Astrocyte of the cerebellum (primary cell): ENCODE data around the gene RNF32.
"Not testable (repeated sequence)": the region's sequence is repeated elsewhere in the genome, so short reads cannot be mapped to it uniquely, and the experiment has no call there.

ENCODE experiments used
- DNase-seq: peaks from one replicate; pipeline ENCODE4 v3.0.0-alpha.2; 2011; ENCODE audit warnings: low read depth
- H3K4me3 ChIP-seq: 2 replicates; pipeline ENCODE4 v1.5.1; 2011; ENCODE audit warnings: mild to moderate bottlenecking, low read depth, low read length, moderate library complexity
- CTCF ChIP-seq: IDR thresholded peaks from 2 replicates; pipeline ENCODE4 v1.5.1; 2012; ENCODE audit warnings: low read length, low read depth, moderate library complexity, mild to moderate bottlenecking; ENCODE audit errors: missing control alignments
- in situ Hi-C: cut with HindIII; loops from 2 replicates; pipeline ENCODE4 v1.10.0; 2017; ENCODE audit warnings: low sequenced_read_pairs

Gene RNF32

DNA sequence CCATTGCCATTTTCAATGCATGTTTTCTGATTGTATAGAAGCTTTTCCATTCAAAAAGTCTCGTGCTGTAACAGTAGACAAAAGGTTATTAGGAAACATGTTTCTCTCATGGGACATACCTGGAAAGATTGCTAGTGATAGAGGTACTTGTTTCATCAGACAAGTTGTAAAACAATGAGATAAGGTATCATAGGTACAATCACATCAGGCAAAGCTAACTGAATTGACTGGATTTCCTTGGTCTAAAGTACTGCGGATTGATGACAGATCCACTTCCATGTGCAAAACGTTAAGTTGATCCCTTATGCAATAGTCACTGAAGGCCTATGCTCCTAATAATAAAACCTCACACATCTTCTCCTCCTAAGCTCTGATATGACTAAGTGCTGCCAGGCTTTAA lies 6.5 kb upstream of the RNF32 start:
- in situ Hi-C loops, result no loop called here
- no peak for TF ChIP-seq CTCF
- no peak overlapping the region for H3K4me3 ChIP-seq
- DNase-seq, result no peak

DNA sequence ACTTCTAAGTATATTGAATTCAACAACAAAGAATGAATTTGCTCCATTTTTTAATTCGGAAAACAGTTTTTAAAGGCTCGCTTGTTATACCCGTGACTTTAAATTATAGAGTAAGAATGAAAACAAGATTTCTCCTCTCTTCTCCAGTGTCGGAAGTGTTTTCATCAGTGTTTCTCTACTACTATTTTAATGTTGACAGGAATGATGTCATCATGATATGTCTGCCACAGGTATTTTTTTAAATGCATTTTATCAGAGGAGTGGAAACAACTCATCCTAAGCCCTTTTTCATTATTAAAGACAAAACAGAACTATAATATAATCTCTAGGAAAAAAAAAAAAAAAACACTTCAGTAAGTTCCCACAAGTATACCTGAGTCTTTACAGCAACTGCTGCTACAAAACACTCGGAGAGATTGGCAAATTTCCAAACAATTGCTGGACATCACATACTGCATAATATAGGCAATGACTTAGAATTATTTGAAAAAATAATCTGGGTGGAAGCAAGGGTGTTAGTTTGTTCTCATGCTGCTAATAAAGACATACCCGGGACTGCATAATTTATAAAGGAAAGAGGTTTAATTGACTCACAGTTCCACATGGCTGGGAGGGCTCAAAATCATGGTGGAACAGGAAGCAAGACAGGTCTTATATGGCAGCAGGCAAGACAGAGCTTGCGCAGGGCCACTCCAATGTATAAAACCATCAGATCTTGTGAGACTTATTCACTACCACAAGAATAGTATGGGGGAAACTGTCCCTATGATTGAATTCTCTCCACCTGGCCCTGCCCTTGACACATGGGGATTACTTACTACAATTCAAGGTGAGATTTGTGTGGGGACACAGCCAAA lies 4.8 kb upstream of the RNF32 start:
- no peak for DNase-seq
- no peak overlapping the region for H3K4me3 ChIP-seq
- no peak for TF ChIP-seq CTCF
- in situ Hi-C loops, result no loop called here

- DNase-seq, H3K4me3 ChIP-seq, in situ Hi-C loops: not testable (repeated sequence)
These were observed 3.5 kb upstream of the RNF32 start for GRCh38 chr7:156637093-156637492.

DNA sequence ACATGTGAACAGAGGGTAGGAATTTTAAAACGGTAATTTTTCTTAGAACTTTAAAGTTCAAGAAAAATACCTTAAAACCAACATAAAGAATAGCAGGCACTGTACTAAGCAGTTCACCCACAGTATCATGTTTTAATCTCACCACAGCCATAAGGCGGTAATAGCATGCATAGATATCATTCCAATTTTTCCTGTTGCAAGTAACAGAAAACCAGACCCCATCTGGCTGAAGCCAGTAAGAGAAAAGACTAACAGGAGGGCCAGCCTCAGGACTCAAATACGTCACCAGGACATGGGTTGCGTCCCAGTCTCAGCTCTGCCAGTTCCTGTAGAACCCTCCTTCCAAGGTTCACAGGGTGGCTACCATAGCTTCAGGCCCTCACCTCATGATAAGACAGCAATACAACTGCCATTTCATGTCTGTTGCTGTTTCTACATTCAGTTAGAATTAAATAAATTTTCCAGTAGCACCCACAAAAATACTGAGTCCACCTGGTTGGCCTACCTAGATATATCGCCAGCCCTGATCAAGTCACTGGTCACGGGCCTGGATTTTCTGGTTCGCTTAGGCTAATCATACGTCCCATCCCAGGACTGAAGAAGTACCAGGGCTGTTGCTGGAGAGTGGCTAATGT lies 2.0 kb upstream of the RNF32 start:
- DNase-seq, result no peak
- in situ Hi-C loops, result no loop called here
- no peak overlapping the region for H3K4me3 ChIP-seq
- TF ChIP-seq CTCF, result no peak

DNA sequence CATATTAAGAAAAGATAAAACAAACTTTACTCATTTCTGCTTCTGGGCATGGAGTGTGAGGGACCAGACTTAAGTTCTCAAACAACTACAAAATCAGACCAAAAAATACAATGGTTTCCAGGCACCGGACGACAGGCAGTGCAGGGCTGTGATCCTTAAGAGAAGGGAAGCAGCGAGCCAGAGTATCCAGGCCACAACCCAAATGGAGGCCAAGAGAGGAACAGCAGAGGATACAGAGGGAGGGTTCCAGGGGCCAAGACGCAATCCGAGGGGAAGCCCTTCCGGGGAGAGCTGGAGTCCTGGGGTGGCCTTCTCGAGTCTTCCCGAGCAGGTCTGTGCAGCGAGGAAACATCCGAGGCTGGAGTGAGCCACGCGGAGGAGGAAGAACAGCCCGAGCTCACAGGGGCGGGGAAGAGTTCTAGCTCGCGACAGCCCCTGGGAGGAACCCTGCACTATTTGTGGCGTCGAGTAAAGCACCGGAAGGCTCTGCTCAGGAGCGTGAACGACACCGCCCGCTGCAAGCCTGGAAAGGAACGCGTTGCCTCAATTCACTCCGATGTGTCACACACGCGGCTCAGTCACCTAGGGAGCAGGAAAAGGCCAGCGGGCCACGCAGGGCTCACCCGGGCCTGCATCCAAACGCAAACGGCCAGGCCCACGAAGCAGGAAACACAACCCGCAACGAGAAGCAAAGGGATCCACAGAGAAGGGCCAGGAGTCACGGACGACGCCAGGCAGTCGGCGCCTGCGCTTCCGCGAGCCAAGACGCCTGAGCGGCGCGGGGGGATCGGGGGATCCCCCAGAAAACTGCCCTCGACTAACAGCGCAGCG lies 933 bp upstream of the RNF32 start:
- TF ChIP-seq CTCF, result no peak
- DNase-seq, result no peak
- in situ Hi-C loops, result no loop called here
- H3K4me3 ChIP-seq, result peak overlapping the region; percentile 81

DNA sequence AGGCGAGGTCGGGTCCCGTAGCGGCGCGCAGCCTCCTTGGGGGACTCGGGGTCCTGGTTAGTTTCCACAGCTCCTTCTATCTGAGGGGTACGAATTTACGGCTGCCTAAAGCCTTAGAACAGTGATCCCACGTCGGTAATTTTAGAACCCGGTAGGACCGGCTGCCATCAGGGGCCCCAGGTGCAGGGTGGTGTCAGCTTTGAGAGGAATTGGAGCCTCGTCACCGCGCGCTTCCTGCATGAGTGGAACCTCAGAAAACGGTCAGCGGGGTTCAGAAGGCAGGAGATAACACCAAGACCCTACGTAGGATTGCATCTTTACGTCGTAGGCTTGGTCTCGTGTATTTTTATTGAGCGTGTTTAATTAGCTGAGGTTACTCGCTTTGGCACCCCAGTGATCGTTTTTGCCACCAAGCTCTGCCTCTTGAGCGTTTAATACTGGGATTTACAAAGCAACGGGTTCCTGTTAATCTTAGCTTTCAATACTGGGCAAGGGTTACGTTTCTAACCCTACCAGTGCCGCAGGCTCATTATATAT lies 443 bp downstream of the RNF32 start:
- in situ Hi-C loops, result no loop called here
- DNase-seq, result no peak
- peak overlapping the region; percentile 81 for H3K4me3 ChIP-seq
- TF ChIP-seq CTCF, result no peak
